ENCODE results near the gene MTHFR.

MTHFR gene

DNA sequence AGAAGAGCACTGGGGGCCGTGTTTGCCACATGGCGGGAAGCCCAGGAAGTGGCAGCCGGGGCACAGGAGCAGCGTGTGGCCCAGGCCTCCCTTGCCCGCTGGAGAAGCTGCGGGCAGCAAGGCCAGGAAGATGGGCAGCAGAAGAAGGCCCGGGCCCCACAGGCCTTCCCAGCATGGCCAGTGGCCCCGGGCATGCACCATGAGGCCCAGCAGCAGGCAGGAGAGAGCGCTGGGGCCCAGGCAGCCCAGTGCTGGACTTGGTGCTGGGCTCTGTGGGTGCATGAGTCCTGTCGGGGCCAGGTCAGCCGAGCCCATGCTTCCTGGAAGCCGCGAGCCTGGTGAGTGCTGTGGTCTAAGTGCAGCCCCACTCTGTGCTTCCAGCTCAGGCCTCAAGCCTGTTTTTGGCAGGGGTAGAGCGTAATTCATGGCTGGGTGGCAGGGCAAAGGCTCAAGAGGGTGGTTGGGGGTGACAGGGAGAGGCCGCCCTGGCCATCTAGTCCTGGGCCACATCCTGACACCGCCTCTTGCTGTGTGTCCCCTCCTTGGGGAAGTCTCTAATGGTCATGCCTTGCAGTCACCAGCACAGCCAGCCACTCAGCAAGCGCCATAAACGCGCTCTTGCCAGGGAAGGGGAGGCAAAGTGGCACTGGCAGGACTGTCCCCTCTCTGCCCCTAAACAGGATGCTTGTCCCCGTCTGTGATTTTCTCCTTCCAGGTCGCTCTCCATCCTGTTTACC is 21.3 kb downstream of the MTHFR start:
- Histone ChIP-seq H3K27ac (replicated peaks) (no peak overlapping the region), H3K27me3 (ENCODE audit: insufficient read depth, poor library complexity, severe bottlenecking) (no peaks in the 10 kb centered on the region), H3K4me3 (replicated peaks; ENCODE audit: insufficient read depth, low read length) (no peak overlapping the region)
- TF ChIP-seq, protein P1, sequence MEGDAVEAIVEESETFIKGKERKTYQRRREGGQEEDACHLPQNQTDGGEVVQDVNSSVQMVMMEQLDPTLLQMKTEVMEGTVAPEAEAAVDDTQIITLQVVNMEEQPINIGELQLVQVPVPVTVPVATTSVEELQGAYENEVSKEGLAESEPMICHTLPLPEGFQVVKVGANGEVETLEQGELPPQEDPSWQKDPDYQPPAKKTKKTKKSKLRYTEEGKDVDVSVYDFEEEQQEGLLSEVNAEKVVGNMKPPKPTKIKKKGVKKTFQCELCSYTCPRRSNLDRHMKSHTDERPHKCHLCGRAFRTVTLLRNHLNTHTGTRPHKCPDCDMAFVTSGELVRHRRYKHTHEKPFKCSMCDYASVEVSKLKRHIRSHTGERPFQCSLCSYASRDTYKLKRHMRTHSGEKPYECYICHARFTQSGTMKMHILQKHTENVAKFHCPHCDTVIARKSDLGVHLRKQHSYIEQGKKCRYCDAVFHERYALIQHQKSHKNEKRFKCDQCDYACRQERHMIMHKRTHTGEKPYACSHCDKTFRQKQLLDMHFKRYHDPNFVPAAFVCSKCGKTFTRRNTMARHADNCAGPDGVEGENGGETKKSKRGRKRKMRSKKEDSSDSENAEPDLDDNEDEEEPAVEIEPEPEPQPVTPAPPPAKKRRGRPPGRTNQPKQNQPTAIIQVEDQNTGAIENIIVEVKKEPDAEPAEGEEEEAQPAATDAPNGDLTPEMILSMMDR (IDR thresholded peaks at IDR 0.05; ENCODE audit: insufficient read depth, low read length), result no peak
- TF ChIP-seq SPI1 (IDR thresholded peaks at IDR 0.05; ENCODE audit: borderline replicate concordance, low read depth) (no peak), GABPA (IDR thresholded peaks at IDR 0.05; ENCODE audit: low read depth) (no peak), POLR2AphosphoS5 (IDR thresholded peaks at IDR 0.05; ENCODE audit: low read depth) (no peak)
- TF ChIP-seq, protein P2, sequence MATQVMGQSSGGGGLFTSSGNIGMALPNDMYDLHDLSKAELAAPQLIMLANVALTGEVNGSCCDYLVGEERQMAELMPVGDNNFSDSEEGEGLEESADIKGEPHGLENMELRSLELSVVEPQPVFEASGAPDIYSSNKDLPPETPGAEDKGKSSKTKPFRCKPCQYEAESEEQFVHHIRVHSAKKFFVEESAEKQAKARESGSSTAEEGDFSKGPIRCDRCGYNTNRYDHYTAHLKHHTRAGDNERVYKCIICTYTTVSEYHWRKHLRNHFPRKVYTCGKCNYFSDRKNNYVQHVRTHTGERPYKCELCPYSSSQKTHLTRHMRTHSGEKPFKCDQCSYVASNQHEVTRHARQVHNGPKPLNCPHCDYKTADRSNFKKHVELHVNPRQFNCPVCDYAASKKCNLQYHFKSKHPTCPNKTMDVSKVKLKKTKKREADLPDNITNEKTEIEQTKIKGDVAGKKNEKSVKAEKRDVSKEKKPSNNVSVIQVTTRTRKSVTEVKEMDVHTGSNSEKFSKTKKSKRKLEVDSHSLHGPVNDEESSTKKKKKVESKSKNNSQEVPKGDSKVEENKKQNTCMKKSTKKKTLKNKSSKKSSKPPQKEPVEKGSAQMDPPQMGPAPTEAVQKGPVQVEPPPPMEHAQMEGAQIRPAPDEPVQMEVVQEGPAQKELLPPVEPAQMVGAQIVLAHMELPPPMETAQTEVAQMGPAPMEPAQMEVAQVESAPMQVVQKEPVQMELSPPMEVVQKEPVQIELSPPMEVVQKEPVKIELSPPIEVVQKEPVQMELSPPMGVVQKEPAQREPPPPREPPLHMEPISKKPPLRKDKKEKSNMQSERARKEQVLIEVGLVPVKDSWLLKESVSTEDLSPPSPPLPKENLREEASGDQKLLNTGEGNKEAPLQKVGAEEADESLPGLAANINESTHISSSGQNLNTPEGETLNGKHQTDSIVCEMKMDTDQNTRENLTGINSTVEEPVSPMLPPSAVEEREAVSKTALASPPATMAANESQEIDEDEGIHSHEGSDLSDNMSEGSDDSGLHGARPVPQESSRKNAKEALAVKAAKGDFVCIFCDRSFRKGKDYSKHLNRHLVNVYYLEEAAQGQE (IDR thresholded peaks at IDR 0.05; ENCODE audit: insufficient replicate concordance, low read depth), result no peak
- DNase-seq (ENCODE audit: low read depth in 1 of 2, low spot score in 1 of 2), result no peak

DNA sequence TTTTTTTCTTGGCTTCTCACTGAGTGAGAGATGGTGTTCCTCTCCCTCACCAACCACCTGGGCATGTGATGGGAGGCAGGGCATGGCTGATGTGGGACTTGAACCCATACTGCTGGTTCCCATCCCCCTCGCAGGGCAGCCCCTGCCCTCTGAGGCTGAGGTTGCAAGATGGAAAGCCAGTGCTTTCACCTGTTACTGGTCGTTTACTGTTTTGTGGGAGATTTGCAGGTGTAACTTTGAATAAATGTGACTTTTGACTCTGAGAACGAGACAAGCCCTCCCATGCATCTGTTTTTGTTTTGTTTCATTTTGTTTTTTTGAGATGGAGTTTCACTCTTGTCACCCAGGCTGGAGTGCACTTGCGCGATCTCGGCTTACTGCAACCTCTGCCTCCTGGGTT is 22.2 kb downstream of the MTHFR start:
- Histone ChIP-seq H3K4me3 (replicated peaks; ENCODE audit: insufficient read depth, low read length) (no peak overlapping the region), H3K27ac (replicated peaks) (no peak overlapping the region), H3K27me3 (ENCODE audit: insufficient read depth, poor library complexity, severe bottlenecking) (no peaks in the 10 kb centered on the region)
- TF ChIP-seq GABPA (IDR thresholded peaks at IDR 0.05; ENCODE audit: low read depth) (no peak), POLR2AphosphoS5 (IDR thresholded peaks at IDR 0.05; ENCODE audit: low read depth) (no peak), SPI1 (IDR thresholded peaks at IDR 0.05; ENCODE audit: borderline replicate concordance, low read depth) (no peak)
- TF ChIP-seq, protein P2 (IDR thresholded peaks at IDR 0.05; ENCODE audit: insufficient replicate concordance, low read depth), result no peak
- TF ChIP-seq, protein P1 (IDR thresholded peaks at IDR 0.05; ENCODE audit: insufficient read depth, low read length), result no peak
- no peak for DNase-seq (ENCODE audit: low read depth in 1 of 2, low spot score in 1 of 2)

DNA sequence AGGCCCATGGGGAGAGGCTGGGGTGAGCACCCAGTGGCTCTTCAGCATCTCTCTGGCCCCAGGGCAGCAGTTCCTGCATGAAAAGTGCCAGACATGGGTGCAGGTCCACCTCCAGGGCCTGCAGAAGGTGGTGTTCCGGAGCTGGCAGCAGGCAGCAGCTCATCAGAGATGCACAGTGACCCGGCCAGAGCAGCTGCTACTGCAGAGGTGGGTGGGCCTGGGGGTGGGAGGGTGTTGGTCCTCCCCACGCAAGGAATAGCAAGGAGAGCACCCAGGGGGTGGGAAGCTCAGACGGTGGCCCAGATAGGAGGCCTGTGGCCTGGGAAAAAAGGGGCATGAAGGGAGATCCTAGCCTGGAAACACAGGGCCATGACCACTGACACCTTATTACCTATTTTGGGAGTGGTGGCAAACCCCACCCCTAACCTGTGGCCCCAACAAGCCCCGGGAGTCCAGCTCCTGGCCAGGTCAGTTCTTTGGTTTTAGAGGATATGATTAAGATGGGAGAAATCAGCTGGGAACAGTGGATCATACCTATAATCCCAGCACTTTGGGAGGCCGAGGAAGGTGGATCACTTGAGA is 23.5 kb downstream of the MTHFR start:
- H3K27ac ChIP-seq (replicated peaks), result no peak overlapping the region

More for the DNA sequence above, 23.5 kb downstream of the MTHFR start:
- TF ChIP-seq GABPA (IDR thresholded peaks at IDR 0.05; ENCODE audit: low read depth), result no peak
- TF ChIP-seq, protein P2 (IDR thresholded peaks at IDR 0.05; ENCODE audit: insufficient replicate concordance, low read depth), result no peak
- TF ChIP-seq, protein P1 (IDR thresholded peaks at IDR 0.05; ENCODE audit: insufficient read depth, low read length), result no peak
- TF ChIP-seq SPI1 (IDR thresholded peaks at IDR 0.05; ENCODE audit: borderline replicate concordance, low read depth), result no peak
- TF ChIP-seq POLR2AphosphoS5 (IDR thresholded peaks at IDR 0.05; ENCODE audit: low read depth), result no peak
- no peak for DNase-seq (ENCODE audit: low read depth in 1 of 2, low spot score in 1 of 2)
- H3K27me3 ChIP-seq (ENCODE audit: insufficient read depth, poor library complexity, severe bottlenecking), result no peaks in the 10 kb centered on the region
- no peak overlapping the region for H3K4me3 ChIP-seq (replicated peaks; ENCODE audit: insufficient read depth, low read length)

All from HL-60 (cell line).